ENCODE results near the gene RNU4-1. TPM values are rescaled to one million over a fixed set of nuclear protein-coding genes. Genes with fewer than 3 reads are reported as not detected.

RNU4-1 gene
- total RNA-seq, 1 experiment from 2014 or later, result 1,565 TPM

GRCh38 chr12:120265473-120266179, 27.4 kb downstream of the RNU4-1 start, which contains the start of gene PXN:
PXN (minus strand) TSS chr12:120265730; CDS start chr12:120265629, 101 bp downstream.
- H3K36me3 ChIP-seq (ENCODE audit: control insufficient read depth, insufficient read depth, low read length), result peaks cover 13% of the 10 kb centered on the region
- ATAC-seq (peak; percentile 84), DNase-seq (ENCODE audit: low read depth, low spot score) (no peak)
- CTCF ChIA-PET, result interaction anchor here (0.5 to 2.2 kb wide), 7 partner anchors 18 to 41 kb away, joined by 3 to 26 read pairs (median 3); no protein-coding TSS in a partner anchor
- H3K4me3 ChIP-seq (ENCODE audit: low read depth in 2 of 2, low read length in 2 of 2), result peak within 1 kb of the TSS; percentile 87 to 92
- H3K27me3 ChIP-seq (ENCODE audit: control insufficient read depth, insufficient read depth, low read length), result no peaks in the 10 kb centered on the region
- peak; percentile 93 for TF ChIP-seq CTCF (IDR thresholded peaks at IDR 0.05)
- TF ChIP-seq POLR2AphosphoS5 (IDR thresholded peaks at IDR 0.05; ENCODE audit: low read depth, low read length), result peak; percentile 72
- TF ChIP-seq TCF7L2 (IDR thresholded peaks at IDR 0.05; ENCODE audit: low read depth, low read length), result no peak
- TF ChIP-seq REST (IDR thresholded peaks at IDR 0.05; ENCODE audit: insufficient read depth in 1 of 2, low read depth in 2 of 2, low read length in 1 of 2), result no peak
- TF ChIP-seq SIN3A (IDR thresholded peaks at IDR 0.05; ENCODE audit: borderline replicate concordance, insufficient read depth, low read depth, low read length), result peak; percentile 90; the same call in 1 of the 2 replicates
- no TSS peak for BruUV-seq (replicated peaks)
- H3K27ac ChIP-seq (ENCODE audit: low read length), result peak within 1 kb of the TSS; percentile 100
- POLR2A ChIA-PET, result interaction anchor here (0.5 to 2.8 kb wide), 8 partner anchors 9 to 65 kb away, joined by 3 to 15 read pairs (median 4); partner anchors contain the start of gene RPLP0
- in situ Hi-C loops (cut with HindIII; ENCODE audit: low pct_unique_long_range_greater_than_20kb, low sequenced_read_pairs) (no loop called here), intact Hi-C loops (cut with micrococcal nuclease; ENCODE audit: unreplicated experiment) (loop anchor here (2.0 kb wide), 1 partner anchor 37 kb away; no protein-coding TSS in a partner anchor)
- no peaks in the 10 kb centered on the region for H3K9me3 ChIP-seq (ENCODE audit: control insufficient read depth, insufficient read depth, low read depth, low read length)
- peaks cover 34% of the 10 kb centered on the region for H3K4me1 ChIP-seq (ENCODE audit: control insufficient read depth, insufficient read depth, low read length)

GRCh38 chr12:120264904-120265472, 28.0 kb downstream of the RNU4-1 start:
- H3K9me3 ChIP-seq (ENCODE audit: control insufficient read depth, insufficient read depth, low read depth, low read length), result no peaks in the 10 kb centered on the region
- no peak for TF ChIP-seq REST (IDR thresholded peaks at IDR 0.05; ENCODE audit: insufficient read depth in 1 of 2, low read depth in 2 of 2, low read length in 1 of 2)
- no peak for TF ChIP-seq SIN3A (IDR thresholded peaks at IDR 0.05; ENCODE audit: borderline replicate concordance, insufficient read depth, low read depth, low read length)
- TF ChIP-seq TCF7L2 (IDR thresholded peaks at IDR 0.05; ENCODE audit: low read depth, low read length), result no peak
- no peak for TF ChIP-seq CTCF (IDR thresholded peaks at IDR 0.05)
- TF ChIP-seq POLR2AphosphoS5 (IDR thresholded peaks at IDR 0.05; ENCODE audit: low read depth, low read length), result no peak
- peaks cover 40% of the 10 kb centered on the region for H3K4me1 ChIP-seq (ENCODE audit: control insufficient read depth, insufficient read depth, low read length)
- ChIA-PET CTCF (interaction anchor here (0.5 to 2.2 kb wide), 7 partner anchors 18 to 40 kb away, joined by 3 to 26 read pairs (median 3); no protein-coding TSS in a partner anchor), POLR2A (interaction anchor here (0.6 to 2.8 kb wide), 7 partner anchors 8 to 64 kb away, joined by 3 to 15 read pairs (median 4); partner anchors contain the start of gene RPLP0)
- peak overlapping the region; percentile 100 for H3K27ac ChIP-seq (ENCODE audit: low read length)
- in situ Hi-C loops (cut with HindIII; ENCODE audit: low pct_unique_long_range_greater_than_20kb, low sequenced_read_pairs), result no loop called here
- DNase-seq (ENCODE audit: low read depth, low spot score), result no peak
- no TSS peak for BruUV-seq (replicated peaks)
- intact Hi-C loops (cut with micrococcal nuclease; ENCODE audit: unreplicated experiment), result loop anchor here (2.0 kb wide), 1 partner anchor 36 kb away; no protein-coding TSS in a partner anchor
- no peaks in the 10 kb centered on the region for H3K27me3 ChIP-seq (ENCODE audit: control insufficient read depth, insufficient read depth, low read length)
- peak overlapping the region; percentile 87 to 92 for H3K4me3 ChIP-seq (ENCODE audit: low read depth in 2 of 2, low read length in 2 of 2)
- peaks cover 13% of the 10 kb centered on the region for H3K36me3 ChIP-seq (ENCODE audit: control insufficient read depth, insufficient read depth, low read length)
- ATAC-seq, result no peak; the same call in 1 of the 2 replicates

All from Panc1 (cell line).